K562 (cell line): ENCODE measurements around the gene IL6R. TPM values are rescaled to one million over a fixed set of nuclear protein-coding genes. Genes with fewer than 3 reads are reported as not detected.

Experiments
- FOXJ2 ChIP-seq: fragments of 200-800 bp; sonication (Bioruptor generic); IDR thresholded peaks from 2 replicates; pipeline ENCODE4 v1.6.1; 2016; ENCODE audit warnings: missing genetic modification characterization, missing compliant biosample characterization
- FOXJ3 ChIP-seq: sonication (generic); formaldehyde crosslinking; IDR thresholded peaks from 2 replicates; pipeline ENCODE4 v1.4.0; 2020; ENCODE audit warnings: mild to moderate bottlenecking, missing genetic modification reagents
- FOXK2 ChIP-seq, 2 experiments: fragments of 450-650 bp; IDR thresholded peaks in 1 of 2; conservative IDR thresholded peaks in 1 of 2; 2 replicates each; pipeline ENCODE4 v1.6.1; 2016; ENCODE audit warnings: low read depth in 2 of 2, mild to moderate bottlenecking in 1 of 2
- HDAC6 ChIP-seq: IDR thresholded peaks from 2 replicates; pipeline ENCODE4 v1.6.1; 2012; ENCODE audit warnings: low read depth, mild to moderate bottlenecking, control low read depth, inconsistent platforms, low read length, moderate library complexity
- JUN ChIP-seq, 2 experiments: sonication (generic) in 1 of 2; formaldehyde crosslinking in 1 of 2; IDR thresholded peaks; 2 replicates each; pipeline versions ENCODE4 v1.6.1 to v1.8.0; 2012 to 2022; ENCODE audit warnings: borderline replicate concordance in 2 of 2, mild to moderate bottlenecking in 2 of 2, improper control_type of control experiment in 1 of 2, low read depth in 1 of 2, low read length in 1 of 2, missing genetic modification reagents in 1 of 2
- JUND ChIP-seq, 2 experiments: IDR thresholded peaks; 2 replicates in 1 of 2; 3 replicates in 1 of 2; pipeline ENCODE4 v1.6.1; 2011; ENCODE audit warnings: borderline replicate concordance in 2 of 2, low read depth in 2 of 2, low read length in 2 of 2, improper control_type of control experiment in 1 of 2, missing biosample characterization in 1 of 2, missing genetic modification characterization in 1 of 2, missing genetic modification reagents in 1 of 2
- KAT2B ChIP-seq: IDR thresholded peaks from one replicate; pipeline ENCODE4 v1.6.1; 2012; ENCODE audit warnings: low read depth, mild to moderate bottlenecking, control low read depth, inconsistent platforms, low read length, moderate library complexity
- L3MBTL2 ChIP-seq: fragments of 450-650 bp; IDR thresholded peaks from 2 replicates; pipeline ENCODE4 v1.6.1; 2016; ENCODE audit warnings: mild to moderate bottlenecking, moderate library complexity
- LCOR ChIP-seq: sonication (generic); formaldehyde crosslinking; IDR thresholded peaks from 2 replicates; pipeline ENCODE4 v1.8.0; 2022; ENCODE audit warnings: mild to moderate bottlenecking, missing genetic modification reagents
- MCM7 ChIP-seq, 2 experiments: fragments of 450-650 bp; IDR thresholded peaks; 2 replicates each; pipeline ENCODE4 v1.6.1; 2016 to 2018
- NBN ChIP-seq: fragments of 450-650 bp; IDR thresholded peaks from 2 replicates; pipeline ENCODE4 v1.6.1; 2016; ENCODE audit warnings: low read depth, mild to moderate bottlenecking
- NRF1 ChIP-seq, 2 experiments: fragments of 450-650 bp; IDR thresholded peaks in 1 of 2; conservative IDR thresholded peaks in 1 of 2; 2 replicates each; pipeline ENCODE4 v1.6.1; 2014; ENCODE audit warnings: mild to moderate bottlenecking in 2 of 2
- PHF21A ChIP-seq: fragments of 450-650 bp; IDR thresholded peaks from 2 replicates; pipeline ENCODE4 v1.6.1; 2017; ENCODE audit warnings: low read depth, borderline replicate concordance
- RBM39 ChIP-seq: fragments of 200-400 bp; formaldehyde crosslinking; optimal IDR thresholded peaks from 2 replicates; pipeline ENCODE3; 2018; ENCODE audit warnings: low read depth, low read length
- RUNX1 ChIP-seq: sonication (generic); IDR thresholded peaks from 2 replicates; pipeline ENCODE4 v1.6.1; 2016; ENCODE audit warnings: antibody characterized with exemption, low read depth
- TEAD4 ChIP-seq, 2 experiments: sonication (generic) in 1 of 2; formaldehyde crosslinking in 1 of 2; IDR thresholded peaks; 2 replicates each; pipeline versions ENCODE4 v1.6.1 to v1.8.0; 2012 to 2022; ENCODE audit warnings: borderline replicate concordance in 1 of 2, inconsistent platforms in 1 of 2, low read length in 1 of 2, mild to moderate bottlenecking in 1 of 2, missing genetic modification reagents in 1 of 2
- TRIM28 ChIP-seq: fragments of 450-650 bp; IDR thresholded peaks from 2 replicates; pipeline ENCODE4 v1.6.1; 2017
- YY1 ChIP-seq, 3 experiments: IDR thresholded peaks; 2 replicates each; pipeline ENCODE4 v1.6.1; 2011; ENCODE audit warnings: low read length in 2 of 3, mild to moderate bottlenecking in 2 of 3, moderate library complexity in 2 of 3, borderline replicate concordance in 1 of 3, control low read depth in 1 of 3, low read depth in 1 of 3; ENCODE audit not compliant: insufficient read depth in 3 of 3, insufficient replicate concordance in 2 of 3, control insufficient read depth in 1 of 3, insufficient read length in 1 of 3; ENCODE audit errors: extremely low read depth in 1 of 3
- ZC3H8 ChIP-seq: fragments of 450-650 bp; IDR thresholded peaks from 2 replicates; pipeline ENCODE4 v1.6.1; 2017
- ZKSCAN1 ChIP-seq: fragments of 150-350 bp; IDR thresholded peaks from 2 replicates; pipeline ENCODE4 v1.6.1; 2016; ENCODE audit warnings: low read depth, low read length
- ZNF324 ChIP-seq: fragments of 250-450 bp; sonication (Bioruptor Pico); IDR thresholded peaks from 2 replicates; pipeline ENCODE4 v1.4.0; 2020; ENCODE audit warnings: mild to moderate bottlenecking
- ZNF436 ChIP-seq: fragments of 250-450, 450-650 bp; sonication (Bioruptor Pico); formaldehyde crosslinking; IDR thresholded peaks from 2 replicates; pipeline ENCODE4 v1.7.0; 2020; ENCODE audit warnings: mild to moderate bottlenecking
- ZNF57 ChIP-seq: fragments of 450-650 bp; formaldehyde crosslinking; IDR thresholded peaks from 2 replicates; pipeline ENCODE4 v1.4.0; 2020; ENCODE audit warnings: mild to moderate bottlenecking, moderate library complexity
- ZNF668 ChIP-seq: fragments of 250-450 bp; sonication (Bioruptor Pico); IDR thresholded peaks from 2 replicates; pipeline ENCODE4 v1.8.0; 2022; ENCODE audit warnings: mild to moderate bottlenecking, inconsistent platforms
- ZNF780A ChIP-seq: fragments of 250-450 bp; sonication (Bioruptor Pico); IDR thresholded peaks from 2 replicates; pipeline ENCODE4 v1.5.0; 2021; ENCODE audit warnings: mild to moderate bottlenecking
- polyA plus RNA-seq, 8 experiments: library from polyadenylated mRNA; depleted of rRNA in 4 of 8; stranded (reverse) in 5 of 8; unstranded in 3 of 8; fragments of >200 nt; fragmentation: Nextera tagmentation in 2 of 8; fragmentation: Illumina TruSeq in 1 of 8; extraction: Ambion mirVana in 2 of 8; extraction: Trizol in 1 of 8; gene quantifications; 2 replicates each; pipeline versions ENCODE4 v1.2.1 to v1.2.3, GENCODE V29; 2011 to 2014; ENCODE audit warnings: inconsistent platforms in 1 of 8, missing spikeins in 1 of 8
- total RNA-seq, 7 experiments: library from RNA; depleted of rRNA in 6 of 7; stranded (reverse); fragments of >200 nt in 6 of 7; fragmentation: Illumina TruSeq in 2 of 7; extraction: Trizol in 2 of 7; gene quantifications; 2 replicates each; pipeline versions ENCODE4 v1.2.1 to v1.2.3, GENCODE V29; 2011 to 2021; ENCODE audit warnings: low replicate concordance in 1 of 7
- TF ChIP-seq, protein P1 (sequence below): fragments of 450-650 bp; IDR thresholded peaks from 2 replicates; pipeline ENCODE4 v1.7.1; 2018; ENCODE audit warnings: mild to moderate bottlenecking, low read depth; ENCODE audit not compliant: partially characterized antibody

The IL6R gene
- total and polyA plus RNA-seq, 9 of the 15 experiments (the other 6 are each of a cell fraction or from before 2014, with no cell fraction given), result 0.05 to 1.1 (median 0.11) TPM; not detected in 2

DNA sequence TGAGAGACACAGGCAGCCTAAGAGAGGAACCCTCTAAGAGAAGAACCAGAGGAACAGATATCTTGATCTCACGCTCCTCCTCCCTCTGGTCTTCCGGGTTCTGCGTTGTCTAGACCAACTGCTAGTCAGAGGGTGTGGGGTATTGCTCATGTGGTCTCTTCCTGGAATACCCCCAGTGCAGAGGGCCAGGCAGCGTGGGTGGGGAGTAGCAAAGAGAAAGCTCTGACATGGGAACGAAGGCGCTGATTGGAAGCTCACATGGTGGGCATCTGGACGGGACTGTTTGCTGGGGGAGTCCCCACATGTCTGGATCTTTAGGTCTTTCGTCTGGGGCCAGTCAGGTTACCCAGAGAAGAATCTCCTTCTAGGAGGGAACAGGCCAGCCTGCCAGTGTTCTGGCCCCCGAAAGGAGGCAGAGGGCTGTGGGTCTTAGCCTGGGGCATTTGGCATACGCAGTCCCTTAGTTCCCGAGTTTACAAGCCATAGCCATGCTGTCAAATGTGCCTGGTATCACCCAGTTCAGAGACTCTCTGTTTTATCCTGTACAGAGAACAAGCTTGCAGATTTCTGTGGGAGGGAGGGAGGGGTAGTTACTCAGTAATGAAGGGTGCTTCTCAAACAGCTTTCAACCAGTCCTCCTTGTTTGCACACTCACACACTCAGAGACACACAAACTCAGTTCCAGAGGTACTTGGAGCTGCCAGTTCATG, 18.3 kb upstream of the IL6R start (continued):
- TF ChIP-seq JUND (IDR thresholded peaks at IDR 0.05; ENCODE audit: borderline replicate concordance, low read depth, low read length), result peak; percentile 53; the same call in 1 of the 2 replicates
- no peak; the same call in 2 of the 3 replicates for TF ChIP-seq JUND (tag; IDR thresholded peaks at IDR 0.05; ENCODE audit: borderline replicate concordance, low read depth, low read length)
- no peak for TF ChIP-seq RUNX1
- no peak for TF ChIP-seq ZNF324
- TF ChIP-seq ZC3H8, result no peak
- TF ChIP-seq MCM7 (IDR thresholded peaks at IDR 0.05), result no peak
- TF ChIP-seq TEAD4 (IDR thresholded peaks at IDR 0.05; ENCODE audit: low read length), result 0 out of 2 replicates have a peak, but pooled peaks have one; percentile 16
- TF ChIP-seq TEAD4 (CRISPR knock-in tag; IDR thresholded peaks at IDR 0.05; ENCODE audit: borderline replicate concordance), result no peak
- TF ChIP-seq PHF21A, result no peak
- TF ChIP-seq ZNF57 (CRISPR knock-in tag), result no peak
- peak in 1 of 3 experiments; percentile 31 for TF ChIP-seq YY1 (IDR thresholded peaks at IDR 0.05; ENCODE audit: borderline replicate concordance in 1 of 3, control insufficient read depth in 1 of 3, extremely low read depth in 1 of 3, insufficient read depth in 3 of 3, insufficient read length in 1 of 3, insufficient replicate concordance in 2 of 3, low read depth in 1 of 3, low read length in 2 of 3)
- peak; percentile 67; the same call in 1 of the 2 replicates for TF ChIP-seq L3MBTL2
- no peak for TF ChIP-seq FOXJ2 (tag)
- TF ChIP-seq TRIM28, result no peak
- TF ChIP-seq ZNF436 (CRISPR knock-in tag), result no peak
- no peak for TF ChIP-seq RBM39
- TF ChIP-seq KAT2B, result no peak
- no peak for TF ChIP-seq ZNF668 (CRISPR knock-in tag)
- TF ChIP-seq, protein P1, sequence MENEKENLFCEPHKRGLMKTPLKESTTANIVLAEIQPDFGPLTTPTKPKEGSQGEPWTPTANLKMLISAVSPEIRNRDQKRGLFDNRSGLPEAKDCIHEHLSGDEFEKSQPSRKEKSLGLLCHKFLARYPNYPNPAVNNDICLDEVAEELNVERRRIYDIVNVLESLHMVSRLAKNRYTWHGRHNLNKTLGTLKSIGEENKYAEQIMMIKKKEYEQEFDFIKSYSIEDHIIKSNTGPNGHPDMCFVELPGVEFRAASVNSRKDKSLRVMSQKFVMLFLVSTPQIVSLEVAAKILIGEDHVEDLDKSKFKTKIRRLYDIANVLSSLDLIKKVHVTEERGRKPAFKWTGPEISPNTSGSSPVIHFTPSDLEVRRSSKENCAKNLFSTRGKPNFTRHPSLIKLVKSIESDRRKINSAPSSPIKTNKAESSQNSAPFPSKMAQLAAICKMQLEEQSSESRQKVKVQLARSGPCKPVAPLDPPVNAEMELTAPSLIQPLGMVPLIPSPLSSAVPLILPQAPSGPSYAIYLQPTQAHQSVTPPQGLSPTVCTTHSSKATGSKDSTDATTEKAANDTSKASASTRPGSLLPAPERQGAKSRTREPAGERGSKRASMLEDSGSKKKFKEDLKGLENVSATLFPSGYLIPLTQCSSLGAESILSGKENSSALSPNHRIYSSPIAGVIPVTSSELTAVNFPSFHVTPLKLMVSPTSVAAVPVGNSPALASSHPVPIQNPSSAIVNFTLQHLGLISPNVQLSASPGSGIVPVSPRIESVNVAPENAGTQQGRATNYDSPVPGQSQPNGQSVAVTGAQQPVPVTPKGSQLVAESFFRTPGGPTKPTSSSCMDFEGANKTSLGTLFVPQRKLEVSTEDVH, result no peak
- TF ChIP-seq NBN, result no peak; the same call in 1 of the 2 replicates
- TF ChIP-seq FOXK2 (conservative IDR thresholded peaks at IDR 0.05 in 1 of 2, IDR thresholded peaks at IDR 0.05 in 1 of 2; ENCODE audit: low read depth in 2 of 2), result peak in 1 of 2 experiments; percentile 89; a peak in 2 of 4 replicates
- peak; percentile 20; the same call in 1 of the 2 replicates for TF ChIP-seq JUN (IDR thresholded peaks at IDR 0.05; ENCODE audit: borderline replicate concordance, low read depth, low read length)
- no peak for TF ChIP-seq JUN (CRISPR knock-in tag; IDR thresholded peaks at IDR 0.05; ENCODE audit: borderline replicate concordance)
- TF ChIP-seq FOXJ3 (CRISPR knock-in tag), result no peak
- no peak for TF ChIP-seq LCOR (CRISPR knock-in tag)
- TF ChIP-seq ZNF780A, result no peak
- TF ChIP-seq HDAC6, result no peak
- TF ChIP-seq ZKSCAN1, result no peak
- TF ChIP-seq NRF1 (conservative IDR thresholded peaks at IDR 0.05 in 1 of 2, IDR thresholded peaks at IDR 0.05 in 1 of 2), result 0 out of 4 replicates have a peak, but pooled peaks of 1 of the 2 experiments have one; percentile 13
